Fibroblast of lung (primary cell): ENCODE data around the gene LHX4.

Source experiments
- EZH2 ChIP-seq: IDR thresholded peaks from 2 replicates; pipeline ENCODE4 v1.5.1; 2012; ENCODE audit warnings: low read length, control low read depth, mild to moderate bottlenecking; ENCODE audit errors: missing control alignments
- TF ChIP-seq, protein P1 (sequence below), 2 donors: IDR thresholded peaks in 1 of 2; conservative IDR thresholded peaks in 1 of 2; 1 replicate in 1 of 2; 2 replicates in 1 of 2; pipeline ENCODE4 v1.5.1; 2011 to 2012; ENCODE audit warnings: low read length in 2 of 2, control low read depth in 1 of 2, inconsistent platforms in 1 of 2, low read depth in 1 of 2, mild to moderate bottlenecking in 1 of 2

DNA sequence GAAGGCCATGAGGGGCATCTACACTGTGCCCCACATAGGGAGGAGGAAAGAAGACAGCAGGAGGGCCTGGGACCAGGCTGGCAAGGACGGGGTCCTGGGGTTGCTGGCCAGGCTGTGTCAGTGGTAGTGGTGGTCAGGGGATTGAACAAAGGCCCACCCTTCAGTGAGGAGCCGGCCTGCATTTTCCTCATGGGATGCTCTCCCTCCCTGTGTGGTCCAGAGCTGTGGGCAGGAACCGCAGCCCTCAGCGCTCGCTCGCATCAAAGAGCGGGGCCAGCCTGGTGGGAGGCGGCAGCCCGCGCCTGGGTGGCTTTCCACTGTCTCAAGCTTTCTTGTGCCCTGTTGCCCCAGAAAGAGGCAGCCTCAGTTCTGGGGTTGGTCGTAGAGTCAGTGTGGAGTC lies 24.8 kb downstream of the LHX4 start:
- TF ChIP-seq, protein P1, sequence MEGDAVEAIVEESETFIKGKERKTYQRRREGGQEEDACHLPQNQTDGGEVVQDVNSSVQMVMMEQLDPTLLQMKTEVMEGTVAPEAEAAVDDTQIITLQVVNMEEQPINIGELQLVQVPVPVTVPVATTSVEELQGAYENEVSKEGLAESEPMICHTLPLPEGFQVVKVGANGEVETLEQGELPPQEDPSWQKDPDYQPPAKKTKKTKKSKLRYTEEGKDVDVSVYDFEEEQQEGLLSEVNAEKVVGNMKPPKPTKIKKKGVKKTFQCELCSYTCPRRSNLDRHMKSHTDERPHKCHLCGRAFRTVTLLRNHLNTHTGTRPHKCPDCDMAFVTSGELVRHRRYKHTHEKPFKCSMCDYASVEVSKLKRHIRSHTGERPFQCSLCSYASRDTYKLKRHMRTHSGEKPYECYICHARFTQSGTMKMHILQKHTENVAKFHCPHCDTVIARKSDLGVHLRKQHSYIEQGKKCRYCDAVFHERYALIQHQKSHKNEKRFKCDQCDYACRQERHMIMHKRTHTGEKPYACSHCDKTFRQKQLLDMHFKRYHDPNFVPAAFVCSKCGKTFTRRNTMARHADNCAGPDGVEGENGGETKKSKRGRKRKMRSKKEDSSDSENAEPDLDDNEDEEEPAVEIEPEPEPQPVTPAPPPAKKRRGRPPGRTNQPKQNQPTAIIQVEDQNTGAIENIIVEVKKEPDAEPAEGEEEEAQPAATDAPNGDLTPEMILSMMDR (conservative IDR thresholded peaks at IDR 0.05 in 1 of 2, IDR thresholded peaks at IDR 0.05 in 1 of 2; ENCODE audit: low read depth in 1 of 2, low read length in 2 of 2) = no peak
- no peak for TF ChIP-seq EZH2
